HepG2 (cell line): ENCODE measurements around the gene HARS2. TPM values are rescaled to one million over a fixed set of nuclear protein-coding genes. Genes with fewer than 3 reads are reported as not detected.

Source experiments
- JUN ChIP-seq: sonication (generic); formaldehyde crosslinking; IDR thresholded peaks from 2 replicates; pipeline ENCODE4 v1.4.0; 2020; ENCODE audit warnings: mild to moderate bottlenecking, missing genetic modification reagents
- KMT2A ChIP-seq: sonication (generic); formaldehyde crosslinking; IDR thresholded peaks from 2 replicates; pipeline ENCODE4 v1.4.0; 2020; ENCODE audit warnings: missing genetic modification reagents
- RCOR2 ChIP-seq: IDR thresholded peaks from 2 replicates; pipeline ENCODE4 v1.6.1; 2016; ENCODE audit warnings: missing biosample characterization, missing genetic modification reagents
- RFXANK ChIP-seq: IDR thresholded peaks from 2 replicates; pipeline ENCODE4 v1.6.1; 2016
- SNAPC2 ChIP-seq: sonication (generic); formaldehyde crosslinking; IDR thresholded peaks from 2 replicates; pipeline ENCODE4 v1.8.1; 2022; ENCODE audit warnings: mild to moderate bottlenecking, missing genetic modification reagents
- ZNF563 ChIP-seq: sonication (generic); formaldehyde crosslinking; IDR thresholded peaks from 2 replicates; pipeline ENCODE4 v1.8.0; 2022; ENCODE audit warnings: mild to moderate bottlenecking, moderate library complexity, missing genetic modification reagents
- polyA plus RNA-seq, 8 experiments: library from polyadenylated mRNA; depleted of rRNA in 3 of 8; stranded (reverse) in 7 of 8; unstranded in 1 of 8; fragments of >200 nt; fragmentation: Illumina TruSeq in 4 of 8; extraction: Trizol in 4 of 8; gene quantifications; 2 replicates each; pipeline versions ENCODE4 v1.2.1 to v1.2.3, GENCODE V29; 2011 to 2016; ENCODE audit warnings: low read depth in 4 of 8, missing spikeins in 1 of 8, mixed read lengths in 1 of 8; ENCODE audit not compliant: insufficient read depth in 1 of 8
- total RNA-seq, 5 experiments: library from RNA; depleted of rRNA; stranded (reverse); fragments of >200 nt; fragmentation: Illumina TruSeq; extraction: Trizol; gene quantifications; 2 replicates each; pipeline ENCODE4 v1.2.3, GENCODE V29; 2016; ENCODE audit warnings: low read depth in 1 of 5
- TF ChIP-seq, protein P1 (sequence below), 2 experiments: sonication (generic) in 1 of 2; formaldehyde crosslinking in 1 of 2; IDR thresholded peaks; 2 replicates each; pipeline versions ENCODE4 v1.4.0 to v1.6.1; 2018 to 2020; ENCODE audit warnings: missing genetic modification reagents in 2 of 2, borderline replicate concordance in 1 of 2, low read depth in 1 of 2, mild to moderate bottlenecking in 1 of 2, missing biosample characterization in 1 of 2
- TF ChIP-seq, protein P2 (sequence below), 2 experiments: sonication (generic) in 1 of 2; formaldehyde crosslinking in 1 of 2; IDR thresholded peaks; 2 replicates each; pipeline versions ENCODE4 v1.6.1 to v1.9.0; 2014 to 2022; ENCODE audit warnings: antibody characterized with exemption in 1 of 2, borderline replicate concordance in 1 of 2, inconsistent platforms in 1 of 2, low read depth in 1 of 2, missing genetic modification reagents in 1 of 2
- TF ChIP-seq, protein P3 (sequence below): sonication (generic); formaldehyde crosslinking; IDR thresholded peaks from 2 replicates; pipeline ENCODE4 v1.5.0; 2020; ENCODE audit warnings: missing genetic modification reagents
- TF ChIP-seq, protein P4 (sequence below): IDR thresholded peaks from 2 replicates; pipeline ENCODE4 v1.6.1; 2012; ENCODE audit warnings: low read length, improper control_type of control experiment
- TF ChIP-seq, protein P5 (sequence below): sonication (generic); formaldehyde crosslinking; IDR thresholded peaks from 2 replicates; pipeline ENCODE4 v1.8.0; 2022; ENCODE audit warnings: missing genetic modification reagents, mild to moderate bottlenecking, moderate library complexity, borderline replicate concordance
- TF ChIP-seq, protein P6 (sequence below): sonication (generic); formaldehyde crosslinking; IDR thresholded peaks from 2 replicates; pipeline ENCODE4 v1.8.0; 2022; ENCODE audit warnings: missing genetic modification reagents, low read depth, mild to moderate bottlenecking, borderline replicate concordance

HARS2 gene
- total and polyA plus RNA-seq, 2 of the 13 experiments (the other 11 are each of a cell fraction or from before 2014, with no cell fraction given): 17.9 to 25.8 TPM

DNA sequence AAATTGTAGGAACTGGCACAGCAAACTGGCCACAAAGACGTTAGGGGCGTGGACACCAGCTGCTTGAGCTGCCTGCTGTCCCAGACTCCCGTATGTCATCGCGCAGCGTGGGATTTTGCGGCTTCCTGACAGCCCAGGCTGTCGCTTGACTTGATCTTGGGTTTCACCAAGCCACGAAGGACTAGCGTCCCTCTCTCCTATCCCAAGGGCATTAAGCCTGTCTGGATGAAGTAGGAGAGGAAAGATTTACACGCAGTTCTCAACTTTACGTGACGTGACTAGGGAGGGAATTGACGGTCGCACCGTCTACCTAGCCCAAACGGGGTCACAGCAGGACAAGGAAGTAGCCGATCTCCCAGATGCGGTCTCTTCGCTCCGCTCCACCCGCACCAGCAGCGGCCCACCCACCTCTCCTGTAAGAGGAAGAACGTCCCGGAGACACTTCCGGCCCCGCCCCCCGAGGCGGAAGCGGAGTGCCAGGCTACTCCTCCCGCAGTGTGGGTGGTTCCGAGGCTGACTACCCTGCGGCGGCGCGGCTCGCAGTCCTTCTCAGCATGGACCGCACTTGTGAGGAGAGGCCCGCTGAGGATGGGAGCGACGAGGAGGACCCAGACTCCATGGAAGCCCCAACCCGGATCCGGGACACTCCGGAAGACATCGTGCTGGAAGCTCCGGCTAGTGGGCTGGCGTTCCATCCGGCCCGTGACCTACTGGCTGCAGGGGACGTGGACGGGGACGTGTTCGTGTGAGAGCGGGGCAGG, 26.7 kb upstream of the HARS2 start, which contains the start of gene WDR55 (continued):
- TF ChIP-seq, protein P1, sequence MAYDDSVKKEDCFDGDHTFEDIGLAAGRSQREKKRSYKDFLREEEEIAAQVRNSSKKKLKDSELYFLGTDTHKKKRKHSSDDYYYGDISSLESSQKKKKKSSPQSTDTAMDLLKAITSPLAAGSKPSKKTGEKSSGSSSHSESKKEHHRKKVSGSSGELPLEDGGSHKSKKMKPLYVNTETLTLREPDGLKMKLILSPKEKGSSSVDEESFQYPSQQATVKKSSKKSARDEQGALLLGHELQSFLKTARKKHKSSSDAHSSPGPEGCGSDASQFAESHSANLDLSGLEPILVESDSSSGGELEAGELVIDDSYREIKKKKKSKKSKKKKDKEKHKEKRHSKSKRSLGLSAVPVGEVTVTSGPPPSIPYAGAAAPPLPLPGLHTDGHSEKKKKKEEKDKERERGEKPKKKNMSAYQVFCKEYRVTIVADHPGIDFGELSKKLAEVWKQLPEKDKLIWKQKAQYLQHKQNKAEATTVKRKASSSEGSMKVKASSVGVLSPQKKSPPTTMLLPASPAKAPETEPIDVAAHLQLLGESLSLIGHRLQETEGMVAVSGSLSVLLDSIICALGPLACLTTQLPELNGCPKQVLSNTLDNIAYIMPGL (CRISPR knock-in tag; IDR thresholded peaks at IDR 0.05; ENCODE audit: borderline replicate concordance in 1 of 2, low read depth in 1 of 2): peak; percentile 83 to 88
- TF ChIP-seq, protein P2, sequence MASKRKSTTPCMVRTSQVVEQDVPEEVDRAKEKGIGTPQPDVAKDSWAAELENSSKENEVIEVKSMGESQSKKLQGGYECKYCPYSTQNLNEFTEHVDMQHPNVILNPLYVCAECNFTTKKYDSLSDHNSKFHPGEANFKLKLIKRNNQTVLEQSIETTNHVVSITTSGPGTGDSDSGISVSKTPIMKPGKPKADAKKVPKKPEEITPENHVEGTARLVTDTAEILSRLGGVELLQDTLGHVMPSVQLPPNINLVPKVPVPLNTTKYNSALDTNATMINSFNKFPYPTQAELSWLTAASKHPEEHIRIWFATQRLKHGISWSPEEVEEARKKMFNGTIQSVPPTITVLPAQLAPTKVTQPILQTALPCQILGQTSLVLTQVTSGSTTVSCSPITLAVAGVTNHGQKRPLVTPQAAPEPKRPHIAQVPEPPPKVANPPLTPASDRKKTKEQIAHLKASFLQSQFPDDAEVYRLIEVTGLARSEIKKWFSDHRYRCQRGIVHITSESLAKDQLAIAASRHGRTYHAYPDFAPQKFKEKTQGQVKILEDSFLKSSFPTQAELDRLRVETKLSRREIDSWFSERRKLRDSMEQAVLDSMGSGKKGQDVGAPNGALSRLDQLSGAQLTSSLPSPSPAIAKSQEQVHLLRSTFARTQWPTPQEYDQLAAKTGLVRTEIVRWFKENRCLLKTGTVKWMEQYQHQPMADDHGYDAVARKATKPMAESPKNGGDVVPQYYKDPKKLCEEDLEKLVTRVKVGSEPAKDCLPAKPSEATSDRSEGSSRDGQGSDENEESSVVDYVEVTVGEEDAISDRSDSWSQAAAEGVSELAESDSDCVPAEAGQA (IDR thresholded peaks at IDR 0.05; ENCODE audit: low read depth): peak; percentile 43; the same call in 1 of the 2 replicates
- TF ChIP-seq, protein P2 (CRISPR knock-in tag; IDR thresholded peaks at IDR 0.05; ENCODE audit: borderline replicate concordance): no peak
- TF ChIP-seq RFXANK (CRISPR knock-in tag) (peak; percentile 70; the same call in 1 of the 2 replicates), ZNF563 (peak; percentile 85; the same call in 1 of the 2 replicates), JUN (CRISPR knock-in tag) (no peak), SNAPC2 (no peak; the same call in 1 of the 2 replicates), KMT2A (peak; percentile 84), RCOR2 (CRISPR knock-in tag) (no peak)
- TF ChIP-seq, protein P3, sequence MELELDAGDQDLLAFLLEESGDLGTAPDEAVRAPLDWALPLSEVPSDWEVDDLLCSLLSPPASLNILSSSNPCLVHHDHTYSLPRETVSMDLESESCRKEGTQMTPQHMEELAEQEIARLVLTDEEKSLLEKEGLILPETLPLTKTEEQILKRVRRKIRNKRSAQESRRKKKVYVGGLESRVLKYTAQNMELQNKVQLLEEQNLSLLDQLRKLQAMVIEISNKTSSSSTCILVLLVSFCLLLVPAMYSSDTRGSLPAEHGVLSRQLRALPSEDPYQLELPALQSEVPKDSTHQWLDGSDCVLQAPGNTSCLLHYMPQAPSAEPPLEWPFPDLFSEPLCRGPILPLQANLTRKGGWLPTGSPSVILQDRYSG: no peak
- TF ChIP-seq, protein P4, sequence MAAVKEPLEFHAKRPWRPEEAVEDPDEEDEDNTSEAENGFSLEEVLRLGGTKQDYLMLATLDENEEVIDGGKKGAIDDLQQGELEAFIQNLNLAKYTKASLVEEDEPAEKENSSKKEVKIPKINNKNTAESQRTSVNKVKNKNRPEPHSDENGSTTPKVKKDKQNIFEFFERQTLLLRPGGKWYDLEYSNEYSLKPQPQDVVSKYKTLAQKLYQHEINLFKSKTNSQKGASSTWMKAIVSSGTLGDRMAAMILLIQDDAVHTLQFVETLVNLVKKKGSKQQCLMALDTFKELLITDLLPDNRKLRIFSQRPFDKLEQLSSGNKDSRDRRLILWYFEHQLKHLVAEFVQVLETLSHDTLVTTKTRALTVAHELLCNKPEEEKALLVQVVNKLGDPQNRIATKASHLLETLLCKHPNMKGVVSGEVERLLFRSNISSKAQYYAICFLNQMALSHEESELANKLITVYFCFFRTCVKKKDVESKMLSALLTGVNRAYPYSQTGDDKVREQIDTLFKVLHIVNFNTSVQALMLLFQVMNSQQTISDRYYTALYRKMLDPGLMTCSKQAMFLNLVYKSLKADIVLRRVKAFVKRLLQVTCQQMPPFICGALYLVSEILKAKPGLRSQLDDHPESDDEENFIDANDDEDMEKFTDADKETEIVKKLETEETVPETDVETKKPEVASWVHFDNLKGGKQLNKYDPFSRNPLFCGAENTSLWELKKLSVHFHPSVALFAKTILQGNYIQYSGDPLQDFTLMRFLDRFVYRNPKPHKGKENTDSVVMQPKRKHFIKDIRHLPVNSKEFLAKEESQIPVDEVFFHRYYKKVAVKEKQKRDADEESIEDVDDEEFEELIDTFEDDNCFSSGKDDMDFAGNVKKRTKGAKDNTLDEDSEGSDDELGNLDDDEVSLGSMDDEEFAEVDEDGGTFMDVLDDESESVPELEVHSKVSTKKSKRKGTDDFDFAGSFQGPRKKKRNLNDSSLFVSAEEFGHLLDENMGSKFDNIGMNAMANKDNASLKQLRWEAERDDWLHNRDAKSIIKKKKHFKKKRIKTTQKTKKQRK: no peak
- TF ChIP-seq, protein P5, sequence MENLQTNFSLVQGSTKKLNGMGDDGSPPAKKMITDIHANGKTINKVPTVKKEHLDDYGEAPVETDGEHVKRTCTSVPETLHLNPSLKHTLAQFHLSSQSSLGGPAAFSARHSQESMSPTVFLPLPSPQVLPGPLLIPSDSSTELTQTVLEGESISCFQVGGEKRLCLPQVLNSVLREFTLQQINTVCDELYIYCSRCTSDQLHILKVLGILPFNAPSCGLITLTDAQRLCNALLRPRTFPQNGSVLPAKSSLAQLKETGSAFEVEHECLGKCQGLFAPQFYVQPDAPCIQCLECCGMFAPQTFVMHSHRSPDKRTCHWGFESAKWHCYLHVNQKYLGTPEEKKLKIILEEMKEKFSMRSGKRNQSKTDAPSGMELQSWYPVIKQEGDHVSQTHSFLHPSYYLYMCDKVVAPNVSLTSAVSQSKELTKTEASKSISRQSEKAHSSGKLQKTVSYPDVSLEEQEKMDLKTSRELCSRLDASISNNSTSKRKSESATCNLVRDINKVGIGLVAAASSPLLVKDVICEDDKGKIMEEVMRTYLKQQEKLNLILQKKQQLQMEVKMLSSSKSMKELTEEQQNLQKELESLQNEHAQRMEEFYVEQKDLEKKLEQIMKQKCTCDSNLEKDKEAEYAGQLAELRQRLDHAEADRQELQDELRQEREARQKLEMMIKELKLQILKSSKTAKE (CRISPR knock-in tag): 0 out of 2 replicates have a peak, but pooled peaks have one; percentile 61
- TF ChIP-seq, protein P6, sequence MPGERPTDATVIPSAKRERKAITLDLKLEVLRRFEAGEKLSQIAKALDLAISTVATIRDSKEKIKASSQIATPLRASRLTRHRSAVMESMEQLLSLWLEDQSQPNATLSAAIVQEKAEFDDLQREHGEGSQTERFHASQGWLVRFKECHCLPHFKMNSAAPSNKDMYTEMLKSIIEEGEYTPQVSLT (CRISPR knock-in tag): no peak
